ENCODE results near the gene GALP.
A peak's percentile ranks its signal among the peaks of the same experiment; 100 is the strongest.

Gene GALP

DNA sequence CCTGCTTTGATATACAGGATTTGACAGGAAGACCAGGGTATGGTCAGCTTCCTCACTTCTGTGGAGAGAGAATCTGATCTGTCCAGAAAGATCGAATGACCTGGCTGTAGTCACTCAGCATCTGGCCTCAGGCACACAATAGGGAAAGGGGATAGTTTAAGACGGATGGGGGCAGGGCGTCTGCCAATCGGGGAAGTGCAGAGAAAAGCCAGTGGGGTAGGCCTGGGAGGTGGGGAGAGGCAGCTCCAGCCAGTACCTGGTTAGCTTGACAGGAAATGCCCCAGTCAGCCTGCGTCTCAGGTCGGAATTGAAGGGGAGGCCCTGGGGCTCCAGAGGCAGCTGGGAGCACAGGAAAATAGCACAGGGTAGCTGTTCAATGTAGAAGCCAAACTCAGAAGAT lies 22.3 kb upstream of the GALP start:
- TF ChIP-seq, protein P1, sequence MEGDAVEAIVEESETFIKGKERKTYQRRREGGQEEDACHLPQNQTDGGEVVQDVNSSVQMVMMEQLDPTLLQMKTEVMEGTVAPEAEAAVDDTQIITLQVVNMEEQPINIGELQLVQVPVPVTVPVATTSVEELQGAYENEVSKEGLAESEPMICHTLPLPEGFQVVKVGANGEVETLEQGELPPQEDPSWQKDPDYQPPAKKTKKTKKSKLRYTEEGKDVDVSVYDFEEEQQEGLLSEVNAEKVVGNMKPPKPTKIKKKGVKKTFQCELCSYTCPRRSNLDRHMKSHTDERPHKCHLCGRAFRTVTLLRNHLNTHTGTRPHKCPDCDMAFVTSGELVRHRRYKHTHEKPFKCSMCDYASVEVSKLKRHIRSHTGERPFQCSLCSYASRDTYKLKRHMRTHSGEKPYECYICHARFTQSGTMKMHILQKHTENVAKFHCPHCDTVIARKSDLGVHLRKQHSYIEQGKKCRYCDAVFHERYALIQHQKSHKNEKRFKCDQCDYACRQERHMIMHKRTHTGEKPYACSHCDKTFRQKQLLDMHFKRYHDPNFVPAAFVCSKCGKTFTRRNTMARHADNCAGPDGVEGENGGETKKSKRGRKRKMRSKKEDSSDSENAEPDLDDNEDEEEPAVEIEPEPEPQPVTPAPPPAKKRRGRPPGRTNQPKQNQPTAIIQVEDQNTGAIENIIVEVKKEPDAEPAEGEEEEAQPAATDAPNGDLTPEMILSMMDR (conservative IDR thresholded peaks at IDR 0.05; ENCODE audit: low read depth) = no peak
- DNase-seq (ENCODE audit: low spot score) = no peak
- H3K27ac ChIP-seq = peak overlapping the region; percentile 11; the same call in 1 of the 2 replicates
- POLR2A ChIA-PET (ENCODE audit: low non-redundant PET) = no interaction called here
- CTCF ChIA-PET = no interaction called here

DNA sequence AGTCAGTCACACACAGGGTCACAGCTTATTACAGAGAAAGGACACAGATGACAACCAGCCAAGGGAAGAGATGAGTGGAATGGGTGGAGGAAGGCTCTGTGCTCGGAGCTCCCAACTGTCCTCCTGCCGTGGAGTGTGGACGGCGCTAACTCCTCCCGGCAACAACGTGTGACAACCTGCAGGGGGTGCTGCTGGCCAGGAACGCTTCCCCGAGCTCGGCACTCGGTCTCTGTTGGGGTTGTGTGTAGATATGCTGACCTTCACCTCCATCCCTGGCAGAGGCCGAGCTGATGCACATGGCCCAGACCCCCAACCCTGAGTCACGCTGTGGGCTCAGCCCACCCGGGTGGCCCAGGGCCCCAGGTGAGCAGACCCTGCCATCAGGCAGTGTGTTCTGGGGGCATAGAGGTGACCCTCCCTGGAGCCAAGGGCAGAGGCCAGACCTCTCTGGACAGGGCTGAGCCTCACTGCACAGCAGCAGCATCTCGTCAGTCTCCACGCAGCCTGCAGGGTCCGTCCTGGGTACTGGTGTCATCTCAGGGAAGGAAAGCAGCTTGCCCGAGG lies 20.6 kb upstream of the GALP start:
- ChIA-PET CTCF (interaction anchor here (0.5 to 1.0 kb wide), 6 partner anchors 16 to 136 kb away, joined by 3 to 5 read pairs (median 4); no protein-coding TSS in a partner anchor), POLR2A (ENCODE audit: low non-redundant PET) (no interaction called here)
- no peak for DNase-seq (ENCODE audit: low spot score)
- H3K27ac ChIP-seq = no peak overlapping the region
- TF ChIP-seq, protein P1 (conservative IDR thresholded peaks at IDR 0.05; ENCODE audit: low read depth) = no peak

DNA sequence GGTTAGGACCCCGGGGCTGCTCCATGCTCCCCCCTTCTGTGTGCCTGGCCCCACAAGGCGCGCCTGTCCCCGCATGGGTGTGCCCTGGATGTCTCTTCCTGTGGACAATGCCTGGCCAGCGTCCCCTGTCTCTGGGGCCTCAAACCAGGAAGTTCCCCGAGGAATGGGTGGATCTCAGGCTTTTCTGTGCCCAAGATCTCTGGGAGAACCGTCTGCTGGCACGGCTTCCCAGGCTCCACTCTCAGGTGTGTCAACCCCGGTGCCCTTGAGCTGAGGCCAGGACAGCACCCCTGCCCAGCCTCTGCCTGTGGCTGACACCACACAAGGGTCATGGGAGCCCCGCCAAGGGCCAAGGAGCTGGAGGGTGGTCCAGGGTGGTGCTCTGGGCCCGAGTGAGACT lies 19.0 kb upstream of the GALP start:
- POLR2A ChIA-PET (ENCODE audit: low non-redundant PET) = no interaction called here
- CTCF ChIA-PET = interaction anchor here (0.7 kb wide), 1 partner anchor 126 kb away, joined by 4 read pairs; no protein-coding TSS in a partner anchor
- TF ChIP-seq, protein P1 (conservative IDR thresholded peaks at IDR 0.05; ENCODE audit: low read depth) = no peak
- H3K27ac ChIP-seq = no peak overlapping the region
- DNase-seq (ENCODE audit: low spot score) = no peak

DNA sequence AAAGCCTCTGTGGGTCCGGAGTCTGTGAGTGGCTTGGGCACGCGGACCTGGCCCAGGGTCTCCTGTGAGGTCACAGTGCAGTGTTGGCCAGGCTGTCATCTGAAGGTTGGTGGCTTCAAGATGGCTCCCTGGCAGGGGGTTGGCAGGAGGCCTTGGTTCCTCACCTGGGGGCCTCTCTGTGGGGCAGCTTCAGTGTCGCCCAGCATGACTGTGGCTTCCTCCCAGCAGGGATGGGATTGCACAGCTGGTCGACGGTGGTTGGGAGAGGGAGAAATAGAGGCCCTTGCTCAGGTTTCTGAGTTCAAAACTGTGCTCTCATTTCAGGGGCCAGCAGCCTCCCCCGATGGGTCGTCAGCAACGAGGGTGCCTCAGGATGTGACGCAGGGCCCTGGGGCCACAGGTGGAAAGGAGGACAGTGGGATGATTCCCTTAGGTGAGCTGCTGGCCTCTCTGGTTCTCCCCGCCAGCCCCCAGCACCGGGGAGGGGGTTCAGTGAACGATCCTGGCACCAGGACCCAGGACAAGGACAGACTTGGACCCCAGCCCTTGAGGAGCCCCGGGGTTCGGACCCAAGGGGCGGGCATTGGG lies 17.5 kb upstream of the GALP start:
- no peak for DNase-seq (ENCODE audit: low spot score)
- CTCF ChIA-PET = interaction anchor here (0.6 kb wide), 1 partner anchor 94 kb away, joined by 3 read pairs; no protein-coding TSS in a partner anchor
- no peak overlapping the region for H3K27ac ChIP-seq
- TF ChIP-seq, protein P1 (conservative IDR thresholded peaks at IDR 0.05; ENCODE audit: low read depth) = no peak
- POLR2A ChIA-PET (ENCODE audit: low non-redundant PET) = no interaction called here

DNA sequence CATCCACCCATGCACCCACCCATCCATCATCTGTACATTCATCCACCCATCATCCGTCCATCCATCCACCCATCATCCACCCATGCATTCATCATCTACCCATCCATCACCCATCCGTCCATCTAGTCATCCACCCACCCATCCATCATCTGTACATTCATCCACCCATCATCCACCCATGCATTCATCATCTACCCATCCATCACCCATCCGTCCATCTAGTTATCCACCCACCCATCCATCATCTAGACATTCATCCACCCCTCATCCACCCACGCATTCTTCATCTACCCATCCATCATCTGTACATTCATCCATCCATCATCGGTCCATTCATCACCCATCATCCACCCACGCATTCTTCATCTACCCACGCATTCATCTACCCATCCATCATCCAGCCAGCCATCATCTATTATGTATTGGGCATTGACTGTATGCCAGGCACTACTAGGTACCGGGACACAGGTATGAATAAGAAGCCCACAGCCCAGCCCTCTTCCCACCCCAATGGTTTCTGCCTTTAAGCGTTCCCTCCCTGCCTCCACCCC lies 16.7 kb upstream of the GALP start:
- TF ChIP-seq, protein P1 (conservative IDR thresholded peaks at IDR 0.05; ENCODE audit: low read depth) = no peak
- ChIA-PET CTCF (no interaction called here), POLR2A (ENCODE audit: low non-redundant PET) (no interaction called here)
- no peak for DNase-seq (ENCODE audit: low spot score)
- no peak overlapping the region for H3K27ac ChIP-seq

DNA sequence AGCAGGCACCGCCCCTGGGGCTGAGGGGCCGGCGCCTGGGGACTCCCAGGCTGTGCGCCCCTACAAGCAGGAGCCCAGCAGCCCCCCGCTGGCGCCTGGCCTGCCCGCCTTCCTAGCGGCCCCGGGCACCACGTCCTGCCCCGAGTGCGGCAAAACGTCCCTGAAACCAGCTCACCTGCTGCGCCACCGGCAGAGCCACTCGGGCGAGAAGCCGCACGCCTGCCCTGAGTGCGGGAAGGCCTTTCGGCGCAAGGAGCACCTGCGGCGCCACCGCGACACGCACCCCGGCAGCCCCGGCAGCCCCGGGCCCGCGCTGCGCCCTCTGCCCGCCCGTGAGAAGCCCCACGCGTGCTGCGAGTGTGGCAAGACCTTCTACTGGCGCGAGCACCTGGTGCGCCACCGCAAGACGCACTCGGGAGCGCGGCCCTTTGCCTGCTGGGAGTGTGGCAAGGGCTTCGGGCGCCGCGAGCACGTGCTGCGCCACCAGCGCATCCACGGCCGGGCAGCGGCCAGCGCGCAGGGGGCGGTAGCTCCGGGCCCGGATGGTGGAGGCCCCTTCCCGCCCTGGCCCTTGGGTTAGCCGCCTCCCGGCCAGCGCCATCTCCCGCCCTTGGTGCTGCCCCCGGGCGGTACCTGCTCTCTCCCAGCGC lies 16.1 kb upstream of the GALP start:
- CTCF ChIA-PET = no interaction called here

More for the DNA sequence above, 16.1 kb upstream of the GALP start:
- TF ChIP-seq, protein P1 (conservative IDR thresholded peaks at IDR 0.05; ENCODE audit: low read depth) = no peak
- no peak overlapping the region for H3K27ac ChIP-seq
- no peak for DNase-seq (ENCODE audit: low spot score)
- POLR2A ChIA-PET (ENCODE audit: low non-redundant PET) = no interaction called here
